ENCODE measurements around the gene PARP11.
"Not testable (repeated sequence)": the region's sequence is repeated elsewhere in the genome, so short reads cannot be mapped to it uniquely, and the experiment has no call there.

PARP11 gene

GRCh38 chr12:3863756-3864155 is 9.4 kb downstream of the PARP11 start:
- Histone ChIP-seq H2AK5ac (ENCODE audit: low read depth, low read length) (no peak overlapping the region), H2BK5ac (ENCODE audit: low read length) (no peak overlapping the region), H4K8ac (ENCODE audit: low read depth, low read length) (no peak overlapping the region), H3K79me1 (ENCODE audit: low read depth, low read length) (no peaks in the 10 kb centered on the region), H3K4me3 (ENCODE audit: low read length in 2 of 2) (no peak overlapping the region), H3K9ac (ENCODE audit: low read depth, low read length, poor library complexity) (no peak overlapping the region), H3K36me3 (replicated peaks in 1 of 2; ENCODE audit: control insufficient read depth in 2 of 2, insufficient read depth in 2 of 2, low read length in 2 of 2) (peaks cover 2 to 37% of the 10 kb centered on the region in 2 donors), H3K4ac (ENCODE audit: low read length) (no peak overlapping the region), H3K18ac (ENCODE audit: low read length) (no peak overlapping the region), H3K27me3 (ENCODE audit: control insufficient read depth in 3 of 3, insufficient read depth in 3 of 3, low read depth in 1 of 3, low read length in 3 of 3) (no peaks in the 10 kb centered on the region), H3K4me1 (ENCODE audit: control insufficient read depth in 2 of 2, insufficient read depth in 1 of 2, low read depth in 1 of 2, low read length in 2 of 2) (no peaks in the 10 kb centered on the region), H2AFZ (ENCODE audit: low read length) (no peak overlapping the region), H4K91ac (ENCODE audit: low read depth, low read length, poor library complexity) (no peak overlapping the region), H2BK120ac (ENCODE audit: low read depth, low read length) (no peak overlapping the region), H3K27ac (replicated peaks; ENCODE audit: low read length) (no peak overlapping the region), H2BK12ac (ENCODE audit: low read length) (no peak overlapping the region), H3K23ac (ENCODE audit: low read depth, low read length, poor library complexity) (no peak overlapping the region), H2BK15ac (ENCODE audit: low read length) (no peak overlapping the region), H3K4me2 (ENCODE audit: insufficient read depth, low read length, poor library complexity, severe bottlenecking) (no peak overlapping the region), H3K9me3 (replicated peaks in 1 of 2; ENCODE audit: control insufficient read depth in 2 of 2, insufficient read depth in 1 of 2, low read depth in 1 of 2, low read length in 2 of 2) (peaks cover 0 to 31% of the 10 kb centered on the region in 2 donors), H3K14ac (ENCODE audit: low read length) (no peak overlapping the region)
- no peak for DNase-seq (ENCODE audit: low spot score)
- no CpG with 5 or more reads among the region's 6 CpGs for WGBS, 2 donors (ENCODE audit: extremely low coverage in 2 of 2, insufficient read length in 2 of 2, insufficient replicate concordance in 1 of 2)

- H3K23ac ChIP-seq (ENCODE audit: low read depth, low read length, poor library complexity), result no peak overlapping the region
- no peak overlapping the region for H3K27ac ChIP-seq (replicated peaks; ENCODE audit: low read length)
- no peak for DNase-seq (ENCODE audit: low spot score)
- no peaks in the 10 kb centered on the region for H3K4me1 ChIP-seq (ENCODE audit: control insufficient read depth in 2 of 2, insufficient read depth in 1 of 2, low read depth in 1 of 2, low read length in 2 of 2)
- H3K4ac ChIP-seq (ENCODE audit: low read length), result no peak overlapping the region
- H3K36me3 ChIP-seq (replicated peaks in 1 of 2; ENCODE audit: control insufficient read depth in 2 of 2, insufficient read depth in 2 of 2, low read length in 2 of 2), result peaks cover 0 to 9% of the 10 kb centered on the region in 2 donors
- no peak overlapping the region for H3K4me3 ChIP-seq (ENCODE audit: low read length in 2 of 2)
- H2BK12ac ChIP-seq (ENCODE audit: low read length), result no peak overlapping the region
- H2BK120ac ChIP-seq (ENCODE audit: low read depth, low read length), result no peak overlapping the region
- H2AK5ac ChIP-seq (ENCODE audit: low read depth, low read length), result no peak overlapping the region
- H3K4me2 ChIP-seq (ENCODE audit: insufficient read depth, low read length, poor library complexity, severe bottlenecking), result no peak overlapping the region
- no CpG with 5 or more reads among the region's 5 CpGs for WGBS, 2 donors (ENCODE audit: extremely low coverage in 2 of 2, insufficient read length in 2 of 2, insufficient replicate concordance in 1 of 2)
- H4K91ac ChIP-seq (ENCODE audit: low read depth, low read length, poor library complexity), result no peak overlapping the region
- H3K79me1 ChIP-seq (ENCODE audit: low read depth, low read length), result no peaks in the 10 kb centered on the region
- no peak overlapping the region for H2BK15ac ChIP-seq (ENCODE audit: low read length)
- no peak overlapping the region for H2AFZ ChIP-seq (ENCODE audit: low read length)
- peaks cover 0 to 25% of the 10 kb centered on the region in 2 donors for H3K9me3 ChIP-seq (replicated peaks in 1 of 2; ENCODE audit: control insufficient read depth in 2 of 2, insufficient read depth in 1 of 2, low read depth in 1 of 2, low read length in 2 of 2)
- H3K14ac ChIP-seq (ENCODE audit: low read length), result no peak overlapping the region
- H3K9ac ChIP-seq (ENCODE audit: low read depth, low read length, poor library complexity), result no peak overlapping the region
- H3K27me3 ChIP-seq (ENCODE audit: control insufficient read depth in 3 of 3, insufficient read depth in 3 of 3, low read depth in 1 of 3, low read length in 3 of 3), result no peaks in the 10 kb centered on the region
- no peak overlapping the region for H4K8ac ChIP-seq (ENCODE audit: low read depth, low read length)
- no peak overlapping the region for H3K18ac ChIP-seq (ENCODE audit: low read length)
- H2BK5ac ChIP-seq (ENCODE audit: low read length), result no peak overlapping the region
Measured at GRCh38 chr12:3842517-3842916, 30.7 kb downstream of the PARP11 start.

GRCh38 chr12:3841783-3842182 is 31.4 kb downstream of the PARP11 start:
- H2BK5ac ChIP-seq (ENCODE audit: low read length), result no peak overlapping the region
- no peak overlapping the region for H2BK12ac ChIP-seq (ENCODE audit: low read length)
- H3K36me3 ChIP-seq (replicated peaks in 1 of 2; ENCODE audit: control insufficient read depth in 2 of 2, insufficient read depth in 2 of 2, low read length in 2 of 2), result peaks cover 0 to 9% of the 10 kb centered on the region in 2 donors
- H4K91ac ChIP-seq (ENCODE audit: low read depth, low read length, poor library complexity), result no peak overlapping the region
- no peak overlapping the region for H2AFZ ChIP-seq (ENCODE audit: low read length)
- H3K79me1 ChIP-seq (ENCODE audit: low read depth, low read length), result no peaks in the 10 kb centered on the region
- H3K4me1 ChIP-seq (ENCODE audit: control insufficient read depth in 2 of 2, insufficient read depth in 1 of 2, low read depth in 1 of 2, low read length in 2 of 2), result no peaks in the 10 kb centered on the region
- H2AK5ac ChIP-seq (ENCODE audit: low read depth, low read length), result no peak overlapping the region
- H3K9ac ChIP-seq (ENCODE audit: low read depth, low read length, poor library complexity), result no peak overlapping the region
- H2BK15ac ChIP-seq (ENCODE audit: low read length), result no peak overlapping the region
- no peak overlapping the region for H3K18ac ChIP-seq (ENCODE audit: low read length)
- H3K9me3 ChIP-seq (replicated peaks in 1 of 2; ENCODE audit: control insufficient read depth in 2 of 2, insufficient read depth in 1 of 2, low read depth in 1 of 2, low read length in 2 of 2), result peaks cover 0 to 20% of the 10 kb centered on the region in 2 donors
- H3K27me3 ChIP-seq (ENCODE audit: control insufficient read depth in 3 of 3, insufficient read depth in 3 of 3, low read depth in 1 of 3, low read length in 3 of 3), result no peaks in the 10 kb centered on the region
- WGBS, 2 donors (ENCODE audit: extremely low coverage in 2 of 2, insufficient read length in 2 of 2, insufficient replicate concordance in 1 of 2), result no CpG with 5 or more reads among the region's 3 CpGs
- H3K27ac ChIP-seq (replicated peaks; ENCODE audit: low read length), result no peak overlapping the region
- no peak overlapping the region for H3K23ac ChIP-seq (ENCODE audit: low read depth, low read length, poor library complexity)
- H4K8ac ChIP-seq (ENCODE audit: low read depth, low read length), result no peak overlapping the region
- DNase-seq (ENCODE audit: low spot score), result no peak
- H3K14ac ChIP-seq (ENCODE audit: low read length), result no peak overlapping the region
- H3K4ac ChIP-seq (ENCODE audit: low read length), result no peak overlapping the region
- no peak overlapping the region for H3K4me3 ChIP-seq (ENCODE audit: low read length in 2 of 2)
- H2BK120ac ChIP-seq (ENCODE audit: low read depth, low read length), result no peak overlapping the region
- H3K4me2 ChIP-seq (ENCODE audit: insufficient read depth, low read length, poor library complexity, severe bottlenecking), result no peak overlapping the region

- H3K4me1 ChIP-seq (ENCODE audit: control insufficient read depth in 2 of 2, insufficient read depth in 1 of 2, low read depth in 1 of 2, low read length in 2 of 2); H3K4me2 ChIP-seq (ENCODE audit: insufficient read depth, low read length, poor library complexity, severe bottlenecking); H3K4me3 ChIP-seq (ENCODE audit: low read length in 2 of 2); H3K18ac ChIP-seq (ENCODE audit: low read length); H4K8ac ChIP-seq (ENCODE audit: low read depth, low read length); H3K14ac ChIP-seq (ENCODE audit: low read length); H2BK12ac ChIP-seq (ENCODE audit: low read length); H2BK120ac ChIP-seq (ENCODE audit: low read depth, low read length); H2BK15ac ChIP-seq (ENCODE audit: low read length); H3K79me1 ChIP-seq (ENCODE audit: low read depth, low read length); H3K36me3 ChIP-seq (replicated peaks in 1 of 2; ENCODE audit: control insufficient read depth in 2 of 2, insufficient read depth in 2 of 2, low read length in 2 of 2); H3K9ac ChIP-seq (ENCODE audit: low read depth, low read length, poor library complexity); H3K27ac ChIP-seq (replicated peaks; ENCODE audit: low read length); H3K23ac ChIP-seq (ENCODE audit: low read depth, low read length, poor library complexity); DNase-seq (ENCODE audit: low spot score); H3K4ac ChIP-seq (ENCODE audit: low read length); H3K27me3 ChIP-seq (ENCODE audit: control insufficient read depth in 3 of 3, insufficient read depth in 3 of 3, low read depth in 1 of 3, low read length in 3 of 3); H2BK5ac ChIP-seq (ENCODE audit: low read length); H2AK5ac ChIP-seq (ENCODE audit: low read depth, low read length); H4K91ac ChIP-seq (ENCODE audit: low read depth, low read length, poor library complexity); H2AFZ ChIP-seq (ENCODE audit: low read length): not testable (repeated sequence)
- peaks cover 0 to 28% of the 10 kb centered on the region in 2 donors for H3K9me3 ChIP-seq (replicated peaks in 1 of 2; ENCODE audit: control insufficient read depth in 2 of 2, insufficient read depth in 1 of 2, low read depth in 1 of 2, low read length in 2 of 2)
- WGBS, 2 donors (ENCODE audit: extremely low coverage in 2 of 2, insufficient read length in 2 of 2, insufficient replicate concordance in 1 of 2), result no CpG with 5 or more reads among the region's 2 CpGs
Measured at GRCh38 chr12:3840833-3841232, 32.4 kb downstream of the PARP11 start.

All from neuronal stem cell (in vitro differentiated cells).